ENCODE data around the gene WNT3.
"Not testable (repeated sequence)": the region's sequence is repeated elsewhere in the genome, so short reads cannot be mapped to it uniquely, and the experiment has no call there.

Gene WNT3

GRCh38 chr17:46780003-46780373 lies 38.5 kb downstream of the WNT3 start:
- no peak for DNase-seq

- no peak for DNase-seq
Observed at GRCh38 chr17:46777943-46778915, 40.3 kb downstream of the WNT3 start.

GRCh38 chr17:46776298-46777005 lies 42.0 kb downstream of the WNT3 start:
- no peak for DNase-seq

GRCh38 chr17:46774108-46774737 lies 44.3 kb downstream of the WNT3 start:
- DNase-seq: no peak

- no peak for DNase-seq
Observed at GRCh38 chr17:46773676-46774075, 44.8 kb downstream of the WNT3 start.

- DNase-seq: no peak
Observed at GRCh38 chr17:46773221-46773605, 45.3 kb downstream of the WNT3 start.

- DNase-seq: no peak
Observed at GRCh38 chr17:46772475-46773220, 45.8 kb downstream of the WNT3 start.

- no peak for DNase-seq
Observed at GRCh38 chr17:46771561-46772474, 46.7 kb downstream of the WNT3 start.

GRCh38 chr17:46770818-46771560 lies 47.5 kb downstream of the WNT3 start:
- DNase-seq: no peak

- no peak for DNase-seq
Observed at GRCh38 chr17:46770439-46770817, 48.1 kb downstream of the WNT3 start.

GRCh38 chr17:46769531-46770438 lies 48.7 kb downstream of the WNT3 start:
- DNase-seq: no peak

GRCh38 chr17:46768896-46769295 lies 49.6 kb downstream of the WNT3 start:
- not testable (repeated sequence) for DNase-seq

GRCh38 chr17:46768540-46768870 lies 50.0 kb downstream of the WNT3 start:
- no peak for DNase-seq

- DNase-seq: no peak
Observed at GRCh38 chr17:46766493-46767491, 51.7 kb downstream of the WNT3 start.

- no peak for DNase-seq
Observed at GRCh38 chr17:46765453-46765852, 53.0 kb downstream of the WNT3 start.

- no peak for DNase-seq
Observed at GRCh38 chr17:46764709-46765401, 53.6 kb downstream of the WNT3 start.

- no peak for DNase-seq
Observed at GRCh38 chr17:46764000-46764708, 54.3 kb downstream of the WNT3 start.
